Naive thymus-derived CD8-positive, alpha-beta T cell (primary cell): ENCODE results near the gene IPO5. TPM values are rescaled to one million over a fixed set of nuclear protein-coding genes. Genes with fewer than 3 reads are reported as not detected.
A peak's percentile ranks its signal among the peaks of the same experiment; 100 is the strongest.
"Not testable (repeated sequence)": the region's sequence is repeated elsewhere in the genome, so short reads cannot be mapped to it uniquely, and the experiment has no call there.

ENCODE experiments used
- ATAC-seq, 2 donors: fragments of 150-1000 bp; cut with Tn5 transposase in 1 of 2; sonication (Bioruptor Pico), chemical (Tn5 transposase) in 1 of 2; 1 replicate in 1 of 2; 2 replicates in 1 of 2; pipeline ENCODE4 v1.10.0; 2021; ENCODE audit warnings: mild to moderate bottlenecking in 2 of 2, moderate library complexity in 2 of 2
- POLR2A ChIA-PET: fragments of 350-600 bp; sonication (Branson Sonifier 250); formaldehyde crosslinking; loops from one replicate; lab custom pipeline; 2021; ENCODE audit warnings: antibody characterized with exemption; lab: Charles Lee
- DNase-seq, 10 donors: peaks; one replicate each; pipeline versions ENCODE4 v3.0.0 to v3.0.0-alpha.2; 2020 to 2022
- H3K27ac Mint-ChIP-seq, 10 donors: one replicate each; pipeline ENCODE4 v1.8.0; 2020 to 2022; ENCODE audit warnings: mild to moderate bottlenecking in 10 of 10, mixed read lengths in 10 of 10, moderate library complexity in 4 of 10, inconsistent platforms in 1 of 10
- H3K27me3 Mint-ChIP-seq, 5 donors: one replicate each; pipeline ENCODE4 v1.8.0; 2021 to 2022; ENCODE audit warnings: mixed read lengths in 5 of 5
- H3K36me3 Mint-ChIP-seq, 3 donors: one replicate each; pipeline ENCODE4 v1.8.0; 2020 to 2022; ENCODE audit warnings: mixed read lengths in 3 of 3, mild to moderate bottlenecking in 2 of 3, inconsistent platforms in 1 of 3
- H3K4me1 Mint-ChIP-seq, 4 donors: one replicate each; pipeline ENCODE4 v1.8.0; 2021 to 2022; ENCODE audit warnings: mixed read lengths in 4 of 4
- H3K4me3 Mint-ChIP-seq, 10 donors: one replicate each; pipeline ENCODE4 v1.8.0; 2020 to 2022; ENCODE audit warnings: mild to moderate bottlenecking in 10 of 10, mixed read lengths in 10 of 10, moderate library complexity in 6 of 10, inconsistent platforms in 1 of 10
- H3K9me3 Mint-ChIP-seq, 9 donors: one replicate each; pipeline ENCODE4 v1.8.0; 2020 to 2022; ENCODE audit warnings: mixed read lengths in 9 of 9, mild to moderate bottlenecking in 3 of 9, inconsistent platforms in 1 of 9, moderate library complexity in 1 of 9
- polyA plus RNA-seq, 3 donors: library from polyadenylated mRNA; unstranded; fragments of 300-500 nt; fragmentation: Illumina TruSeq; gene quantifications; one replicate each; pipeline ENCODE4 v1.2.3, GENCODE V29; 2021
- total RNA-seq, 8 experiments: library from RNA in 2 of 8; stranded (reverse) in 2 of 8; gene quantifications; one replicate each; pipeline ENCODE4 v1.2.3 and lab custom pipeline; 2021 to 2026

IPO5 gene
- total and polyA plus RNA-seq, 5 experiments from 2014 or later: 33.1 to 94.1 (median 38.8) TPM

GRCh38 chr13:97979051-97979450, 25.6 kb downstream of the IPO5 start:
- Mint-ChIP-seq H3K4me1 (peaks cover 18 to 52% (median 51%) of the 10 kb centered on the region in 4 donors), H3K4me3 (peak overlapping the region in 3 of 10 donors; percentile 23 to 95 (median 27)), H3K27ac (no peak overlapping the region), H3K27me3 (no peaks in the 10 kb centered on the region), H3K36me3 (peaks cover 0 to 20% (median 0%) of the 10 kb centered on the region in 3 donors), H3K9me3 (no peaks in the 10 kb centered on the region)
- no peak for DNase-seq
- POLR2A ChIA-PET: interaction anchor here (1.1 kb wide), 1 partner anchor 545 kb away, joined by 3 read pairs; the partner anchor contains the start of gene RAP2A
- no peak for ATAC-seq

- Mint-ChIP-seq H3K27me3 (no peaks in the 10 kb centered on the region), H3K9me3 (no peaks in the 10 kb centered on the region), H3K4me3 (no peak overlapping the region), H3K4me1 (peaks cover 18 to 52% (median 51%) of the 10 kb centered on the region in 4 donors), H3K36me3 (peaks cover 0 to 25% (median 0%) of the 10 kb centered on the region in 3 donors), H3K27ac (peak overlapping the region in 1 of 10 donors; percentile 21)
- ATAC-seq: no peak
- POLR2A ChIA-PET: interaction anchor here (1.1 kb wide), 1 partner anchor 546 kb away, joined by 3 read pairs; the partner anchor contains the start of gene RAP2A
- no peak for DNase-seq
Observed at GRCh38 chr13:97979556-97979955, 26.1 kb downstream of the IPO5 start.

GRCh38 chr13:97982286-97982685, 28.8 kb downstream of the IPO5 start:
- peak overlapping the region in 1 of 10 donors; percentile 16 for H3K27ac Mint-ChIP-seq

GRCh38 chr13:97986835-97987234, 33.4 kb downstream of the IPO5 start:
- DNase-seq: no peak
- no peaks in the 10 kb centered on the region for H3K9me3 Mint-ChIP-seq
- POLR2A ChIA-PET: no interaction called here

More at GRCh38 chr13:97982286-97982685, 28.8 kb downstream of the IPO5 start:
- DNase-seq: no peak
- H3K4me1 Mint-ChIP-seq: peaks cover 11 to 45% (median 39%) of the 10 kb centered on the region in 4 donors
- H3K4me3 Mint-ChIP-seq: no peak overlapping the region
- no peaks in the 10 kb centered on the region for H3K27me3 Mint-ChIP-seq
- POLR2A ChIA-PET: no interaction called here
- H3K36me3 Mint-ChIP-seq: peaks cover 0 to 51% (median 9%) of the 10 kb centered on the region in 3 donors
- no peak for ATAC-seq
- H3K9me3 Mint-ChIP-seq: no peaks in the 10 kb centered on the region

DNA sequence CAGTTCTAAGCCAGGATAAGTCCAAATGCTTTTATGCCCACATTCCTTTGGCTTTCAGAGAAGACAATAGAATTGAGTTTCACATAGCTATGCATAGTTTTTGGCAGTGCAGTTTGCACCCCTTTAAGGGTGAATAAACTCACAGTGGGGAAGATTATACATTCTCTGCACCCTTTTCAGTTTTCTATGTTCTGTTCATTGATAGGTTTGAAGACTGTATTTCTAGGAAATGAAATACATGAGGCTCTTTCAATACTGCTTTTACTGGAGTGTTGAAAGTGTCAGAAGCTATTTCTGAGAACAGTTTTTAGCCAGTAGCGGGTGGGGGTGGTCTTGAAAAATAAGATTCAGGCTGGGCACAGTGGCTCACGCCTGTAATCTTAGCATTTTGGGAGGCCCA, 46.2 kb downstream of the IPO5 start:
- DNase-seq: no peak
- no peak overlapping the region for H3K4me3 Mint-ChIP-seq
- POLR2A ChIA-PET: no interaction called here
- ATAC-seq: no peak
- no peaks in the 10 kb centered on the region for H3K27me3 Mint-ChIP-seq
- peaks cover 26 to 91% (median 55%) of the 10 kb centered on the region in 3 donors for H3K36me3 Mint-ChIP-seq
- peaks cover 0 to 2% (median 0%) of the 10 kb centered on the region in 4 donors for H3K4me1 Mint-ChIP-seq
- H3K27ac Mint-ChIP-seq: peak overlapping the region in 1 of 10 donors; percentile 13
- no peaks in the 10 kb centered on the region for H3K9me3 Mint-ChIP-seq

More at GRCh38 chr13:97986835-97987234, 33.4 kb downstream of the IPO5 start:
- Mint-ChIP-seq H3K4me1 (peaks cover 1 to 9% (median 5%) of the 10 kb centered on the region in 4 donors), H3K27ac (peak overlapping the region in 1 of 10 donors; percentile 6), H3K27me3 (no peaks in the 10 kb centered on the region), H3K36me3 (peaks cover 0 to 84% (median 25%) of the 10 kb centered on the region in 3 donors), H3K4me3 (no peak overlapping the region)
- no peak for ATAC-seq

DNA sequence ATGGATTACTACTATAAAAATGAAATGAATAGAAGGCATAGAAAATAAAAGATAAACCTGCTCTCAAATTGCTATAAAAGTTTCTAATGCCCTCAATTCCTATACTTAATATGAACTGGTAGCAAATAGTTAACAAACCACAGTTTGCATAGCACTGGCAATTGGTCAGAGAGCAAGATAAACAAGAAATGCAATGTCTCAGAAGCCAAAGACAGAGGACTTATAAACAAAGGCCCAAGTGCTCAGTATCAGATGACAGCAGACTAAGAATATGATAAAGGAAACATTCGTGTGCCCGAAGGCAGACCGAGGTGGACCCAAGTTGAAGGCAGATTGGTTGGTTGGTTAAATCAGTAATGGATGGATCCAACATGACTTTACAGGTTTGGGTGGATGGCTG, 50.6 kb downstream of the IPO5 start:
- Mint-ChIP-seq H3K27me3 (no peaks in the 10 kb centered on the region), H3K36me3 (peaks cover 21 to 96% (median 59%) of the 10 kb centered on the region in 3 donors)

DNA sequence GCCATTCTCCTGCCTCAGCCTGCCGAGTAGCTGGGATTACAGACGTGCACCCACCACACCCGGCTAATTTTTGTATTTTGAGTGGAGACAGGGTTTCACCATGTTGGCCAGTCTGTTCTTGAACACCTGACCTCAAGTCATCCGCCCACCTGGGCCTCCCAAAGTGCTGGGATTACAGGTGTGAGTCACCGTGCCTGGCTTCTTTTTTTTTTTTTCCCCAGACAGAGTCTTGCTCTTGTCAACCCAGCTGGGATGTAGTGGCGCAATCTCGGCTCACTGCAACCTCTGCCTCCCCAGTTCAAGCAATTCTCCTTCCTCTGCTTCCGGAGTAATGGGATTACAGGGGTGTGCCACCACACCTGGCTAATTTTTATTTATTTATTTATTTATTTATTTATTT, 51.5 kb downstream of the IPO5 start:
- POLR2A ChIA-PET, H3K9me3 Mint-ChIP-seq, H3K27ac Mint-ChIP-seq, H3K4me3 Mint-ChIP-seq, ATAC-seq, H3K27me3 Mint-ChIP-seq, DNase-seq, H3K4me1 Mint-ChIP-seq: not testable (repeated sequence)
- H3K36me3 Mint-ChIP-seq: peaks cover 21 to 96% (median 56%) of the 10 kb centered on the region in 3 donors

More for the DNA sequence above, 50.6 kb downstream of the IPO5 start:
- no peaks in the 10 kb centered on the region for H3K9me3 Mint-ChIP-seq
- H3K4me1 Mint-ChIP-seq: peaks cover 0 to 9% (median 0%) of the 10 kb centered on the region in 4 donors
- peak overlapping the region in 4 of 10 donors; percentile 23 to 63 (median 46) for H3K27ac Mint-ChIP-seq
- POLR2A ChIA-PET: no interaction called here
- H3K4me3 Mint-ChIP-seq: no peak overlapping the region
- ATAC-seq: no peak
- DNase-seq: no peak

GRCh38 chr13:98007001-98007400, 53.5 kb downstream of the IPO5 start:
- Mint-ChIP-seq H3K9me3 (no peaks in the 10 kb centered on the region), H3K4me3 (no peak overlapping the region), H3K4me1 (peaks cover 0 to 9% (median 0%) of the 10 kb centered on the region in 4 donors), H3K27me3 (no peaks in the 10 kb centered on the region), H3K27ac (peak overlapping the region in 1 of 10 donors; percentile 55), H3K36me3 (peaks cover 23 to 98% (median 56%) of the 10 kb centered on the region in 3 donors)
- POLR2A ChIA-PET: no interaction called here
- no peak for DNase-seq
- ATAC-seq: no peak

DNA sequence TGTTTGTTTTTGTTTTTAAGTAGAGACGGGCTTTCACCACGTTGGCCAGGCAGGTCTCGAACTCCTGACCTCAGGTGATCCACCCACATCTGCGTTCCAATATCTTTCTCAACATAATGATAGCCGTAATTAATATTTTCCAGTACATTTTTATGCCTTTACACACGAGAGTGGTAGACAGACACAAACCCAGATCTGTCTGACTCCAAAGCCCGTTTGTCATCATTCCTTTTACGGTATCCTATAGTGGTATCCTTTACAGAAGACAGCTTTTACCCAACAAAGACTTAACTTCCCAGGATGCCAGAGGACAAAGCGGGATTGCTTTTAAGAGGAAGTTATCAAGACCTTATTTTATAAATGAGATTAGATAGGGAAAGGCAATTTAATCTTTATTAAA, 59.8 kb downstream of the IPO5 start:
- no peaks in the 10 kb centered on the region for H3K27me3 Mint-ChIP-seq
- peaks cover 3 to 93% (median 25%) of the 10 kb centered on the region in 3 donors for H3K36me3 Mint-ChIP-seq
- POLR2A ChIA-PET: no interaction called here
- ATAC-seq: no peak
- no peak for DNase-seq
- no peaks in the 10 kb centered on the region for H3K9me3 Mint-ChIP-seq
- H3K4me3 Mint-ChIP-seq: no peak overlapping the region
- no peak overlapping the region for H3K27ac Mint-ChIP-seq
- H3K4me1 Mint-ChIP-seq: peaks cover 0 to 3% (median 0%) of the 10 kb centered on the region in 4 donors

- no peak for DNase-seq
- peak overlapping the region in 5 of 10 donors; percentile 10 to 36 (median 26) for H3K27ac Mint-ChIP-seq
Observed at GRCh38 chr13:98014766-98015165, 61.3 kb downstream of the IPO5 start.

DNA sequence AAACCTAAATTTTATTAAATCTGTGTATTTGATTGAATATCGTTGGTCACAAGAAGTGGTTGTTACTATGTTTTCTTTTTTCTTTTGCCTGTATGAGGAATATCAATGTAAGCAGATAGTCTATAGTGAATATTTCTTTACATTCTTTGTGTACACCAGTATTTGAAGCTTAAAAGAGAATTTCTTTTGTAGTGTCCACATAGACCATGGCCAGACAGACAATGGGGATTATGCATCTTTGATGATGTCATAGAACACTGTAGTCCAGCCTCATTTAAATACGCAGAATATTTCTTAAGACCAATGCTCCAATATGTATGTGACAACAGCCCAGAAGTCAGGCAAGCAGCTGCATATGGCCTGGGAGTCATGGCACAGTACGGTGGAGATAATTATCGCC, 64.8 kb downstream of the IPO5 start:
- no peak overlapping the region for H3K4me3 Mint-ChIP-seq
- no peak for ATAC-seq
- POLR2A ChIA-PET: no interaction called here
- peaks cover 0 to 90% (median 25%) of the 10 kb centered on the region in 3 donors for H3K36me3 Mint-ChIP-seq
- H3K27ac Mint-ChIP-seq: no peak overlapping the region
- H3K9me3 Mint-ChIP-seq: no peaks in the 10 kb centered on the region
- peaks cover 0 to 1% (median 0%) of the 10 kb centered on the region in 4 donors for H3K4me1 Mint-ChIP-seq
- no peaks in the 10 kb centered on the region for H3K27me3 Mint-ChIP-seq
- no peak for DNase-seq

More at GRCh38 chr13:98014766-98015165, 61.3 kb downstream of the IPO5 start:
- Mint-ChIP-seq H3K27me3 (no peaks in the 10 kb centered on the region), H3K4me1 (no peaks in the 10 kb centered on the region), H3K4me3 (no peak overlapping the region), H3K36me3 (peaks cover 3 to 93% (median 20%) of the 10 kb centered on the region in 3 donors), H3K9me3 (no peaks in the 10 kb centered on the region)
- ATAC-seq: no peak
- POLR2A ChIA-PET: no interaction called here

GRCh38 chr13:98019186-98019585, 65.7 kb downstream of the IPO5 start:
- Mint-ChIP-seq H3K27me3 (no peaks in the 10 kb centered on the region), H3K27ac (peak overlapping the region in 2 of 10 donors; percentile 37 to 69), H3K36me3 (peaks cover 0 to 81% (median 21%) of the 10 kb centered on the region in 3 donors), H3K4me1 (peaks cover 0 to 1% (median 0%) of the 10 kb centered on the region in 4 donors), H3K4me3 (no peak overlapping the region), H3K9me3 (no peaks in the 10 kb centered on the region)
- ATAC-seq (no peak), DNase-seq (no peak)
- POLR2A ChIA-PET: no interaction called here

GRCh38 chr13:98020271-98020670, 66.8 kb downstream of the IPO5 start:
- H3K9me3 Mint-ChIP-seq: no peaks in the 10 kb centered on the region
- H3K27ac Mint-ChIP-seq: peak overlapping the region in 1 of 10 donors; percentile 15
- POLR2A ChIA-PET: no interaction called here
- H3K4me1 Mint-ChIP-seq: peaks cover 0 to 1% (median 0%) of the 10 kb centered on the region in 4 donors
- H3K27me3 Mint-ChIP-seq: no peaks in the 10 kb centered on the region
- DNase-seq (no peak), ATAC-seq (no peak)
- no peak overlapping the region for H3K4me3 Mint-ChIP-seq
- peaks cover 0 to 72% (median 19%) of the 10 kb centered on the region in 3 donors for H3K36me3 Mint-ChIP-seq
